ENCODE measurements around the gene KRABD2.

The KRABD2 gene

DNA sequence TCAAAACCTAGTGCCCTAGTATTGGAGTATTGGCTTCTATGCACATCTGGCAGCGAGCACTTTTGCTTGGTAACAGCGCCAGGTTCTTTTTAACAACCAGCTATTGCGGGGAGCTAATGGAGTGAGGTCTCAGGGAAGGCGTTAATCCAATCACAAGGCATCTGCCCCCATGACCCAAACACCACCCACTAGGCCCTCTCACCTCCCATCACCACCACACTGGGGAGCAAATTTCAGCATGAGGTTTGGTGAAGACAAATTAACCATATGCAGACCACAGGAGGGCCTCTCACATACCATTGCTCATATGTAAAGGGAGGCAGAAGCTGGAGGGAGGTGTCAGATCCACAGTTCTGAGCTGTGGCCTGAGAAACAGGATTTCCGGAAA is 37.8 kb downstream of the KRABD2 start:
- TF ChIP-seq, protein P1, sequence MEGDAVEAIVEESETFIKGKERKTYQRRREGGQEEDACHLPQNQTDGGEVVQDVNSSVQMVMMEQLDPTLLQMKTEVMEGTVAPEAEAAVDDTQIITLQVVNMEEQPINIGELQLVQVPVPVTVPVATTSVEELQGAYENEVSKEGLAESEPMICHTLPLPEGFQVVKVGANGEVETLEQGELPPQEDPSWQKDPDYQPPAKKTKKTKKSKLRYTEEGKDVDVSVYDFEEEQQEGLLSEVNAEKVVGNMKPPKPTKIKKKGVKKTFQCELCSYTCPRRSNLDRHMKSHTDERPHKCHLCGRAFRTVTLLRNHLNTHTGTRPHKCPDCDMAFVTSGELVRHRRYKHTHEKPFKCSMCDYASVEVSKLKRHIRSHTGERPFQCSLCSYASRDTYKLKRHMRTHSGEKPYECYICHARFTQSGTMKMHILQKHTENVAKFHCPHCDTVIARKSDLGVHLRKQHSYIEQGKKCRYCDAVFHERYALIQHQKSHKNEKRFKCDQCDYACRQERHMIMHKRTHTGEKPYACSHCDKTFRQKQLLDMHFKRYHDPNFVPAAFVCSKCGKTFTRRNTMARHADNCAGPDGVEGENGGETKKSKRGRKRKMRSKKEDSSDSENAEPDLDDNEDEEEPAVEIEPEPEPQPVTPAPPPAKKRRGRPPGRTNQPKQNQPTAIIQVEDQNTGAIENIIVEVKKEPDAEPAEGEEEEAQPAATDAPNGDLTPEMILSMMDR (IDR thresholded peaks at IDR 0.05; ENCODE audit: unreplicated experiment): no peak
- Mint-ChIP-seq H3K27ac (no peak overlapping the region), H3K27me3 (peaks cover 18% of the 10 kb centered on the region), H3K4me3 (ENCODE audit: low read depth) (no peak overlapping the region), H3K4me1 (ENCODE audit: low read depth) (peaks cover 4% of the 10 kb centered on the region), H3K36me3 (ENCODE audit: insufficient read depth) (no peaks in the 10 kb centered on the region), H3K9me3 (ENCODE audit: low read depth) (no peaks in the 10 kb centered on the region)
- no peak for DNase-seq (ENCODE audit: low spot score, unreplicated experiment)

DNA sequence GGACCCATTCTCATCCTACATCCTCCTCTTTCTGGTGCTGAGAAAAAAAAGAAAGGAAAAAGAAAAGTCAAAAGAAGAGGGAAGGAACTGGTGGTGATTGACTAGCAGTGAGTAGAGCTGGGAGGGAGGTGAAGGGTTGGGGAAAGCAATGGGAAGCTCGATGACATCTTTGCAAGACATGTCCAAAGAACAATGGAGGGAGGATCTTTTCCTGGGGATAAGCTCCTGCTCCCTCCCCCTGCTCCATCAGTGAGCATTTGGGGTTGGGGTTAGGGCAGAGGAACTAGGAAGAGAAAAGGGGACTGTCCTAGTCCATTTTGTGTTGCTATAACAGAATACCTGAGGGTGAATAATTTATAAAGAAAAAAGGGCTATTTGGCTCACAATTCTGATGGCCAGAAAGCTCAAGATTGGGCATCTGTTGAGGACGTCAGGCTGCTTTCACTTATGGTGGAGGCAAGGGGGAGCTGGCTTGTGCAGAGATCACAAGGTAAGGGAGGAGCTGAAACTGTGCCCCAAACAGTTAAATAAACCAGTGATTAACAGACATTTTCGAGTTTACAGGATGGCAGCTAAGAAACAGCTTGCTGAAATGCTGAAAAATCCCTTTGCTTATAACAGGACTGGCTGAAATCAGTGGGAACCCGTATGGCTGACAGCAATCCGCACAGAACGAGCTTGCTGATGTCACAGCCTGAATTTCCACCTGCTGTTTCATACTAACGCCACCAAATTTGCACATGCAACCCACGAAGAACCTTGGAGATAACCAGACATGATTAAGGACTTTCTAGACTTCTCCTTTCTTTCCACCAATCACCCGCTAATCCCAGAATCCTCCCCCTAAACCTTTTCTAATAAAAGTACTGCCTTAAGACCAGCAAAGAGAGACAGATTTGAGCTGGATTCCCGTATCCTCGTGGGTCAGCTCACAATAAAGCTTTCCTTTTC is 38.4 kb downstream of the KRABD2 start:
- Mint-ChIP-seq H3K27ac (no peak overlapping the region), H3K9me3 (ENCODE audit: low read depth) (no peaks in the 10 kb centered on the region), H3K4me3 (ENCODE audit: low read depth) (no peak overlapping the region), H3K4me1 (ENCODE audit: low read depth) (peaks cover 4% of the 10 kb centered on the region), H3K27me3 (peaks cover 18% of the 10 kb centered on the region), H3K36me3 (ENCODE audit: insufficient read depth) (no peaks in the 10 kb centered on the region)
- DNase-seq (ENCODE audit: low spot score, unreplicated experiment): no peak
- TF ChIP-seq, protein P1 (IDR thresholded peaks at IDR 0.05; ENCODE audit: unreplicated experiment): no peak

DNA sequence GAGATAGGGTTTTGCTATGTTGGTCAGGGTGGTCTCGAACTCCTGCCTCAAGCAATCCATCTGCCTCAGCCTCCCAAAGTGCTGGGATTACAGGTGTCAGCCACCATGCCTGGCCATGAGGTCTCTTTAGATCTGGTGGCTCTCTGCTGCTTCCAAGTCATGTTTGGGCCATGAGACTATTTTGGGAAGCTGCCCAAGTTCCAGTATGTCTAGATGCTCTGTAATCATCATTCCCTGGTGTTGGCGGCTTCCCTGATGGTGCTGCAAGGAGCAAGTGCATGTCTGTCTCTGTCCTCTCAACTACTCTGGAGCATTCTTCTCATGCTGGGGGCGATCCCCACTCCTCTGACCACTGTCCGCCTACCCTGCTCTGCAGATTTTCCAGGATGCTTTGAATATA is 43.2 kb downstream of the KRABD2 start:
- no peaks in the 10 kb centered on the region for H3K36me3 Mint-ChIP-seq (ENCODE audit: insufficient read depth)
- TF ChIP-seq, protein P1 (IDR thresholded peaks at IDR 0.05; ENCODE audit: unreplicated experiment): no peak
- H3K4me1 Mint-ChIP-seq (ENCODE audit: low read depth): peaks cover 2% of the 10 kb centered on the region
- H3K9me3 Mint-ChIP-seq (ENCODE audit: low read depth): no peaks in the 10 kb centered on the region
- H3K4me3 Mint-ChIP-seq (ENCODE audit: low read depth): no peak overlapping the region
- DNase-seq (ENCODE audit: low spot score, unreplicated experiment): no peak
- H3K27me3 Mint-ChIP-seq: peaks cover 7% of the 10 kb centered on the region
- no peak overlapping the region for H3K27ac Mint-ChIP-seq

- Mint-ChIP-seq H3K36me3 (ENCODE audit: insufficient read depth) (no peaks in the 10 kb centered on the region), H3K27me3 (peaks cover 4% of the 10 kb centered on the region), H3K9me3 (ENCODE audit: low read depth) (no peaks in the 10 kb centered on the region), H3K4me1 (ENCODE audit: low read depth) (peaks cover 2% of the 10 kb centered on the region), H3K27ac (no peak overlapping the region), H3K4me3 (ENCODE audit: low read depth) (no peak overlapping the region)
- TF ChIP-seq, protein P1 (IDR thresholded peaks at IDR 0.05; ENCODE audit: unreplicated experiment): no peak
- DNase-seq (ENCODE audit: low spot score, unreplicated experiment): no peak
Observed at GRCh38 chr17:8332688-8333087, 43.8 kb downstream of the KRABD2 start.

DNA sequence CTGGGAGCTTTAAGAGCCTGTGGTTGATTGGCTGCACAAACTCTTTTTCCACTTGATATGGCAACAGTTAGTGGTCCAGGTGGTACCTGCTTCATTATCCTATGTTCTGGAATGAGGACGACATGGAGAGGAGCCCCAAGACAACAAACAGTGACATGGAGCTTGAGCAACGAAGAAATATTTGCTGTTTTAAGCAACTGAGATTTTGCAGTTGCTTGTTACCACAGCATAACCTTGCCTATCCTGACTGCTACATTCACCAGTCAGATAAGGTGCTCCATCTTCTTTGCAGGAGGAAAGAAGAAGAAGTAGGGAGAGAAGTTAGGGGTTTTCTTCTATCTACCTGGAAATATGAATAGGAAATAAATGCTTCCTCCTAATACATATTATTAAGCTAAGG is 44.4 kb downstream of the KRABD2 start:
- TF ChIP-seq, protein P1 (IDR thresholded peaks at IDR 0.05; ENCODE audit: unreplicated experiment): no peak
- Mint-ChIP-seq H3K27me3 (peaks cover 3% of the 10 kb centered on the region), H3K36me3 (ENCODE audit: insufficient read depth) (no peaks in the 10 kb centered on the region), H3K27ac (no peak overlapping the region), H3K4me3 (ENCODE audit: low read depth) (no peak overlapping the region), H3K9me3 (ENCODE audit: low read depth) (no peaks in the 10 kb centered on the region), H3K4me1 (ENCODE audit: low read depth) (peaks cover 2% of the 10 kb centered on the region)
- DNase-seq (ENCODE audit: low spot score, unreplicated experiment): no peak

Data from progenitor cell of endocrine pancreas (in vitro differentiated cells).